Activated naive CD8-positive, alpha-beta T cell (primary cell): ENCODE results near the gene DUSP22.
"Not testable (repeated sequence)": the region's sequence is repeated elsewhere in the genome, so short reads cannot be mapped to it uniquely, and the experiment has no call there.

Experiments used
- H3K27ac Mint-ChIP-seq: one replicate; pipeline ENCODE4 v1.8.0; 2021; ENCODE audit warnings: mixed read lengths
- H3K27me3 Mint-ChIP-seq: one replicate; pipeline ENCODE4 v1.8.0; 2021; ENCODE audit warnings: mixed read lengths
- H3K36me3 Mint-ChIP-seq: one replicate; pipeline ENCODE4 v1.8.0; 2021; ENCODE audit warnings: mixed read lengths
- H3K4me1 Mint-ChIP-seq: one replicate; pipeline ENCODE4 v1.8.0; 2021; ENCODE audit warnings: low read depth, mixed read lengths
- H3K4me3 Mint-ChIP-seq: one replicate; pipeline ENCODE4 v1.8.0; 2021; ENCODE audit warnings: mild to moderate bottlenecking, mixed read lengths
- H3K9me3 Mint-ChIP-seq: one replicate; pipeline ENCODE4 v1.8.0; 2021; ENCODE audit warnings: low read depth, mixed read lengths

DUSP22 gene

GRCh38 chr6:366389-367297 lies 74.4 kb downstream of the DUSP22 start:
- Mint-ChIP-seq H3K4me3 (no peak overlapping the region), H3K36me3 (no peaks in the 10 kb centered on the region), H3K4me1 (no peaks in the 10 kb centered on the region), H3K9me3 (no peaks in the 10 kb centered on the region), H3K27me3 (peaks cover 2% of the 10 kb centered on the region), H3K27ac (no peak overlapping the region)

GRCh38 chr6:367298-367794 lies 75.1 kb downstream of the DUSP22 start:
- Mint-ChIP-seq H3K4me1 (no peaks in the 10 kb centered on the region), H3K9me3 (no peaks in the 10 kb centered on the region), H3K27me3 (peaks cover 2% of the 10 kb centered on the region), H3K4me3 (no peak overlapping the region), H3K36me3 (no peaks in the 10 kb centered on the region), H3K27ac (no peak overlapping the region)

GRCh38 chr6:367891-368630 lies 75.8 kb downstream of the DUSP22 start:
- H3K4me1 Mint-ChIP-seq = peaks cover 4% of the 10 kb centered on the region
- no peaks in the 10 kb centered on the region for H3K9me3 Mint-ChIP-seq
- no peaks in the 10 kb centered on the region for H3K36me3 Mint-ChIP-seq
- H3K27me3 Mint-ChIP-seq = peaks cover 2% of the 10 kb centered on the region
- no peak overlapping the region for H3K4me3 Mint-ChIP-seq
- no peak overlapping the region for H3K27ac Mint-ChIP-seq

GRCh38 chr6:369559-370431 lies 77.5 kb downstream of the DUSP22 start:
- H3K9me3 Mint-ChIP-seq = no peaks in the 10 kb centered on the region
- no peak overlapping the region for H3K27ac Mint-ChIP-seq
- no peaks in the 10 kb centered on the region for H3K36me3 Mint-ChIP-seq
- H3K4me1 Mint-ChIP-seq = peaks cover 4% of the 10 kb centered on the region
- no peak overlapping the region for H3K4me3 Mint-ChIP-seq
- peaks cover 2% of the 10 kb centered on the region for H3K27me3 Mint-ChIP-seq

GRCh38 chr6:370555-370954 lies 78.3 kb downstream of the DUSP22 start:
- no peak overlapping the region for H3K4me3 Mint-ChIP-seq
- H3K9me3 Mint-ChIP-seq = no peaks in the 10 kb centered on the region
- H3K27me3 Mint-ChIP-seq = peaks cover 5% of the 10 kb centered on the region
- H3K36me3 Mint-ChIP-seq = no peaks in the 10 kb centered on the region
- peaks cover 4% of the 10 kb centered on the region for H3K4me1 Mint-ChIP-seq
- H3K27ac Mint-ChIP-seq = no peak overlapping the region

GRCh38 chr6:371851-372250 lies 79.6 kb downstream of the DUSP22 start:
- not testable (repeated sequence) for H3K27ac Mint-ChIP-seq, H3K9me3 Mint-ChIP-seq, H3K4me3 Mint-ChIP-seq, H3K27me3 Mint-ChIP-seq, H3K36me3 Mint-ChIP-seq, H3K4me1 Mint-ChIP-seq

GRCh38 chr6:372336-372911 lies 80.1 kb downstream of the DUSP22 start:
- peaks cover 11% of the 10 kb centered on the region for H3K4me1 Mint-ChIP-seq
- H3K36me3 Mint-ChIP-seq = no peaks in the 10 kb centered on the region
- H3K9me3 Mint-ChIP-seq = no peaks in the 10 kb centered on the region
- H3K27me3 Mint-ChIP-seq = peaks cover 11% of the 10 kb centered on the region
- H3K27ac Mint-ChIP-seq = no peak overlapping the region
- no peak overlapping the region for H3K4me3 Mint-ChIP-seq

GRCh38 chr6:373031-373430 lies 80.7 kb downstream of the DUSP22 start:
- H3K4me3 Mint-ChIP-seq = no peak overlapping the region

GRCh38 chr6:373773-374724 lies 81.8 kb downstream of the DUSP22 start:
- no peaks in the 10 kb centered on the region for H3K9me3 Mint-ChIP-seq
- H3K4me1 Mint-ChIP-seq = peaks cover 13% of the 10 kb centered on the region
- H3K4me3 Mint-ChIP-seq = no peak overlapping the region
- H3K36me3 Mint-ChIP-seq = no peaks in the 10 kb centered on the region
- no peak overlapping the region for H3K27ac Mint-ChIP-seq
- H3K27me3 Mint-ChIP-seq = peaks cover 11% of the 10 kb centered on the region

More at GRCh38 chr6:373031-373430, 80.7 kb downstream of the DUSP22 start:
- Mint-ChIP-seq H3K27me3 (peaks cover 11% of the 10 kb centered on the region), H3K4me1 (peaks cover 13% of the 10 kb centered on the region), H3K27ac (no peak overlapping the region), H3K9me3 (no peaks in the 10 kb centered on the region), H3K36me3 (no peaks in the 10 kb centered on the region)

GRCh38 chr6:374956-375355 lies 82.7 kb downstream of the DUSP22 start:
- Mint-ChIP-seq H3K4me1 (peaks cover 15% of the 10 kb centered on the region), H3K27me3 (peaks cover 11% of the 10 kb centered on the region), H3K9me3 (no peaks in the 10 kb centered on the region)

GRCh38 chr6:376827-377640 lies 84.7 kb downstream of the DUSP22 start:
- peaks cover 20% of the 10 kb centered on the region for H3K4me1 Mint-ChIP-seq
- peaks cover 18% of the 10 kb centered on the region for H3K27me3 Mint-ChIP-seq
- H3K36me3 Mint-ChIP-seq = no peaks in the 10 kb centered on the region
- H3K4me3 Mint-ChIP-seq = no peak overlapping the region
- H3K9me3 Mint-ChIP-seq = no peaks in the 10 kb centered on the region
- no peak overlapping the region for H3K27ac Mint-ChIP-seq

More at GRCh38 chr6:374956-375355, 82.7 kb downstream of the DUSP22 start:
- Mint-ChIP-seq H3K4me3 (no peak overlapping the region), H3K36me3 (no peaks in the 10 kb centered on the region), H3K27ac (no peak overlapping the region)

- H3K36me3 Mint-ChIP-seq, H3K9me3 Mint-ChIP-seq, H3K4me3 Mint-ChIP-seq, H3K27ac Mint-ChIP-seq: not testable (repeated sequence)
- Mint-ChIP-seq H3K4me1 (peaks cover 20% of the 10 kb centered on the region), H3K27me3 (peaks cover 20% of the 10 kb centered on the region)
Measured at GRCh38 chr6:377641-378020, 85.3 kb downstream of the DUSP22 start.
